Stimulated activated CD4-positive, alpha-beta T cell treated with anti-CD3 and anti-CD28 coated beads, Interleukin-1b, Interleukin-23, amount 100 ng/mL, for 1 hour (primary cell): Measurements from ENCODE around the gene BEST1.

Source experiments
- DNase-seq, 2 donors: peaks; one replicate each; pipeline ENCODE4 v3.0.0-alpha.2; 2020; ENCODE audit warnings: low read depth in 2 of 2

BEST1 gene

DNA sequence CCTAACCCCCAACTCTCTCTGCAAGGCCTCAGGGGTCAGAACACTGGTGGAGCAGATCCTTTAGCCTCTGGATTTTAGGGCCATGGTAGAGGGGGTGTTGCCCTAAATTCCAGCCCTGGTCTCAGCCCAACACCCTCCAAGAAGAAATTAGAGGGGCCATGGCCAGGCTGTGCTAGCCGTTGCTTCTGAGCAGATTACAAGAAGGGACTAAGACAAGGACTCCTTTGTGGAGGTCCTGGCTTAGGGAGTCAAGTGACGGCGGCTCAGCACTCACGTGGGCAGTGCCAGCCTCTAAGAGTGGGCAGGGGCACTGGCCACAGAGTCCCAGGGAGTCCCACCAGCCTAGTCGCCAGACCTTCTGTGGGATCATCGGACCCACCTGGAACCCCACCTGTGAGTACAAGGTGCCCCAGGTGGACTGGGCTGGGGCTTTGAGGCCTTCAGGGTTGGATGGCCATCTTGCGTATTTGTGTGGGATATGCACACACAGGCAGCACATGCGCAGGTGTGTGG lies at the start of gene BEST1:
Gene BEST1, plus strand, starts transcription at position 317 of the 513 bp plus-strand sequence. CDS start 1,456 bp downstream, outside the sequence.
- no peak for DNase-seq

GRCh38 chr11:61901397-61901796 lies 48.8 kb upstream of the BEST1 start:
- no peak for DNase-seq

DNA sequence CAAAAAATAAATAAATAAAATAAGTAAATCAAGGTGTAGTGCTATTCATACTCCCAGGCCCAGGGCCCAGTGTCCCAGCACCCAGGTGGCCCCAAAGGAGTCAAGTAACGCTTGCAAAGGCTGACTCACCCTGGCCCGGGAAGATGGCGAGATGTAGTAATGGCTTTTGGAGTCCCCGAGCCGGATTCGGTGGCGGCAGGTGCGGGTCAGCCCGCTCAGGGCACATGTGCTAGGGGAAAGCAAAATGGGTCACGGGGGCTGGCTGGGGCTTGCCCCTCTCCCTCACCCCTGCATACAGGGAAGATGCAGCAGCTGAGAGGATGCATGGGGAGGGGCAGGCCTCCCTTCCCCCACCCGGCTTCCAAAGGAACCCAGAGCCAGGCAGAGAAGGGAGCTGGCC lies 47.8 kb upstream of the BEST1 start:
- DNase-seq: no peak

DNA sequence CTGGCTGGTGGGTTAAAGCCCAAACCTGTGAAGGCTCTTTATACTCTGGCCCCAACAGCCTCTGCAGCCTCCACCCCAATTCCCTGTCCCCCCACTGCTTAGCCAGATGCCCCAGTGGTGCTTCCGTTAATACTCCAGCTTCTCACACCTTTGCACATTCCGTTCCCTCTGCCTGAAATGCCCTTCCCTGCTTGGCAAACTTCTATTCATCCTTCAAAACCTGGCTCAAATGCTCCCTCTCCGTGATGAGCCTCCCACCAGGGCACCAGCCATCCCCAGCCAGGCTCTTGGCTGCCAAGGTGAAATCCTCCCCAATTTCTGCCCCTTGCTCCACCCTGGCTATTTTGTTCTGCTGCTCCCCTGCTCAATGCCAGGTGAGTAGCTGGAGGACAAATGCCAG lies 46.3 kb upstream of the BEST1 start:
- no peak for DNase-seq

GRCh38 chr11:61904539-61905048 lies 45.6 kb upstream of the BEST1 start:
- DNase-seq: no peak

- no peak for DNase-seq
Observed at GRCh38 chr11:61905067-61905696, 45.0 kb upstream of the BEST1 start.

DNA sequence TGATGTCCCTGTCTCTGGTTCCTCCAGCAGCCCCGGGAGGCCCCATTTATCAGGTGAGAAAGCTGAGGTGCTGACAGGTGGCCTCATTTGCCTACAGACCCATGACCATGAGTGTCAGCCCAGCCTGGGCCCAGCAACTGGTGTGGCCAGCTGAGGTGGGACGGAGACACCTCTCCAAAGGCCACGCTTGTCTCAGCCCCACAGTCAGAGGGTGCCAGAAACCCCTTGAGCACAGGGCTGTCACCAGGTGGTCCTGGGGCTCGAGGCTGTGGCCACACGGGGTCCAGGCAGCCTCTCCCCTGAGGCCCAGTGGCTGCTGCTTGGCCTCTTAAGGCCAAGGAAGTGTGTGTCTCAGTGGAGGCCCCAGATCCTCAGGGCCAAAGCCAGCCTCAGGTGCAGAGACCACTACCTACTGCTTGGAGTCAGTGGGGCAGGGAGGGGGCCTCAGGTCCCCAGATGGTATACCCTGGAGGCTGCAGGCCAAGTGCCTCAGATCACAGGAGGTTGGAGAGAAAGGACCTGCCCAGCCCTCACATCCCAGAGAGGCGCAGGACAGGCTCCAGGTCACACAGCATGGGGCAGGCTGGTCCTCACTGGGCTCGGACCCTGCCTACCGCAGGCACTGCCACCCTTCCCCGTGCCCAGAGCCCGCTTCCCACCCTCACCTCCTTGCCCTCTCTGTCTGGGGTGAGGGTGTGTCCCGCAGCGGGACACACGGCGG lies 44.2 kb upstream of the BEST1 start:
- DNase-seq: no peak

GRCh38 chr11:61906522-61906909 lies 43.6 kb upstream of the BEST1 start:
- no peak for DNase-seq

- no peak for DNase-seq
Observed at GRCh38 chr11:61907282-61907681, 42.9 kb upstream of the BEST1 start.

DNA sequence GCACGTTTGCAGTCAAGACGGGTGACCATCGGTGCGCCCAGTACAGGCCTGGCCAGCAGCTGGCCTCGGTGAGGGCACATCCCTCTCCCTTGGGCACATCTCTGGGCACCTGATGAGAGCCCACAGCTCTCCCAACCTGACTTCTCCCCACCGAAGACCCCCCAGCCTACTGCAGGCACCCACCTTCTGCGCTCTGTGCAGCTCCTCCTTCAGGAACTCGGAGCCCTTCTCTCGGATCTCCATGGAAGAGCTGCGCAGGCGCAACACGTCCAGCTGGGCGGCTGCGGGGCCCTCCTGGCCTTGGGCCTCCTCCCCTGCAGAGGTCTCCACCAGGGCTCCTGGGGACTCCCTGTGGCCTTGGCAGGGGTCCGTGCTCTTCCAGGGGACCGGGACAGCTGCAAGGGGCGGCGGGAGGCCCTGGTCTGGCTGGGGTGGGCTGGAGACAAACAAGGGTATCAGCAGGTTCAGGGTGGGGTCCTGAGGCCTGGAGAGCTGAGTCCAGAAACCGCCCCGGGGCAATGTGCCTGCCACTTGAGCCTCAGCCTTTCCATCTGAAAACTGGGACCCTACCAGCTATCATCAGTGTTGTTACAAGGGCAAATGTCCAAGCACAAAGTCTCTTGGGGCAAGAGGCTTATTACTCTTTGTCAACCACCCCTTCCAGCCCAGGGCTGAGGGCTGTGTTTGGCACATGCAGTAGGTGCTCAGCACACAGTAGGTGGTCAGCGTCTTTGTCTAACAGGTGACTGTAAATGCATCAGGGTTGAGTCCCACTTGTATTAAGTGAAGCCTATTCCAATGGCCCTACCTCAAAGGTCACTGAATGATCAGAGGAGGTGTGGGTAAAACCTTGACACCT lies 42.1 kb upstream of the BEST1 start:
- no peak for DNase-seq

DNA sequence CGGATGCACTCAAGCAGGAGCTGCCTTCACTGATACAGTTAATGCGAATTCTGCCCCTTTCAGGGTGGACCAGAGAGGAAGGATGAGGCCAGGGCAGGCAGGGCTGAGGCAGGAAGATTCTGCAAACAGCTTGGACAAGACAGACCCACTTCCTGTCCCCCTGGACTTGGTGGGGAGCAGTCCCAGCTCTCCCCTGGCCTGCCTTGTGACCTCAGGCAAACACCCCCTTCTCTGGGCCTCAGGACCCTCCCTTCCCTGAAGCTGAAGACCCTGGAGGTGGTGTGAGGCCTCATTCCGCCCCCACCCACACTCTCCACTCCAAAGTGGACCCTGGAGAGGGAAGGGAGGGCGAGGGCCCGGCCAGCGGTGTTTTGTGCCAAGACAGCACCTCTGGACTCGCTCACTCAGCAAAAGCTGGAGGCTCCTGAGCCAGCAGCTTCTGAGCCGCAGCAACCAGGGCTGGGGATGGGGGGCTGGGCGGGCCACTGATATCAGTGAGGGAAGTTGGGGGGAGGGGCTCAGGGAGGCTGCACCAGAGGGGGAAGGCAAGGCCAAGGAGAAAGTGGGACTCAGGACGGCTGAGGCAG lies 41.3 kb upstream of the BEST1 start:
- DNase-seq: no peak

DNA sequence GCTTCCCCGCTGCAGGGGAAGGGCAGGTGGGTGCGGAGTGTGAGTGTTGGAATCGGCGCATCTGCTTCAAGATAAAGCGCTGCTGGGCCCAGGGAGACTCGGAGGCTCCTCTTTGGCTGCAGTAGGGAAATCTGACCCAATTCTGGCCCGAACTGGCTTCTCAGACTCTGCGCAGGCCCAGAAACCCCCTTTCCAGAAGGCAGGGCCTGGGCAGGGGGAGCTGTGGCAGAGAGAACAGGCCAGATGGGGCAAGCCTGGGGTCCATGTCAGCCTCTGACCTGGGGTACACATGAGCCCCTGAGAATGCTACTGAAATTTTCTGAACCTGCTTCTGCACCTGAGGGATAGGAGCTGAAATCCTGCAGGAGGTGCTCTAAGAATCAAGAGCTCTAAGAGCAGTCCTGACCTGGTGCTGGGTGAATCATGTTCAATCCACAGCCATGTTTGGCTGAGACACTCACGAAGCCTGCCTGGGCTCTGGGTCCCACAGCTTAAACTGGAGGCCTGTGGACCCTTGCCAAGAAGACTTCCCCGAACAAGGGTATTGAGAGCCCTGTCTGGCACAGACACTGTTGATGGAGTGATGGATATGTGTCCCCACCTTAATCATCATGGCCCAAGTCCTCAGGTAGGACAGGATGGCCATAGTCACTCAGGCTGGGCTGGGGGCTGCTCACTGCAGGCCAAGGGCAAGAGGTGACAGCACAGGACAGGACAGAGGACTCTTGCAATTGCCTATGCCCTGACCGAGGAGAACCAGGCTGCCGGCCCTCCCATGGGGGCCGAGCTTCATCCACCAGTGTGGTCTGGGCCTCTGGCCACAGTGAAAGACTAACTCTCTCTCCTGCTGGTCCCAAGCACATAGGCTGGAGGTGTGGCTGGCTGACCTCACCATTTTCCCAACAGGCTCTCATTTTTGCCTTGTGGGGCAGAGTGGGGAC lies 39.7 kb upstream of the BEST1 start:
- no peak for DNase-seq

- no peak for DNase-seq
Observed at GRCh38 chr11:61911128-61911700, 38.9 kb upstream of the BEST1 start.

DNA sequence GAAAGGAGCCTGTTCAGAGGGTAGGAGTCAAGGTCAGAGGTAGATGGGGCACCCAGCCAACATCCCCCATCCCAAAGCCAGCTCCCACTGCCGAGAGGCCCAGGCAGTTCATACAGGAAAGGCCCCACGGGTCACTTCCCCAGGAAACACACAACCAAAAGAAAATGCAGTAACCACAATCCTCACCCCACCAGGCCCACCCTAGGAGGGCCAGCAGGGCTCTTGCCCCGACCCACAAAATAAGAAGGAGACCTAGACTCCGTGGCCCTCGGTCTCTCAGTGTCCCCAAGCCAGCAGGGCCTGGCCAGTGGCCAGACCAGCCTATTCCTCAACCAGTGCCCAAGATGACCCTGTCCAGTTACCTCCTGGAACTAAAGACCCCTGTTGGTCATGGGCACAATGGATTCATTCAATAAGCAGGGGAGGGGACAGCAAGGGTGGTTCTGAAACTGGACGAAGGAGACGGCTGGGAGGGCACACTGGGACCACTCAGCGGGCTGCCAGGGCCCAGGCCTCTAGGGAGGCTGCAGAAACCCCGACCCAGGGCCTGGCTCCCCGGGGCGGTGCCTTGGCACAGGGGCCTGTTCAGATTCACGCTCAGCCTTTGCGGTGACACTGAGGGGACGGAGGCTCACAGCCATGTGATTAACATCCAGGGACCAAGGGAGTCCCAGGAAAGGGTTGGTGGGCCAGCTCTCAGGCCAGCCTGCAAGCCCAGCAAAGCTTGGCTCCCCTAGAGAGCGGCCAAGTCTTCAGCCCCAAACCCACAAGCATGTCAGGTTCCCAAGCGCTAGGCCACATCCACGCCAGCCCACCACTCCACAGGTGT lies 38.2 kb upstream of the BEST1 start:
- DNase-seq: no peak

DNA sequence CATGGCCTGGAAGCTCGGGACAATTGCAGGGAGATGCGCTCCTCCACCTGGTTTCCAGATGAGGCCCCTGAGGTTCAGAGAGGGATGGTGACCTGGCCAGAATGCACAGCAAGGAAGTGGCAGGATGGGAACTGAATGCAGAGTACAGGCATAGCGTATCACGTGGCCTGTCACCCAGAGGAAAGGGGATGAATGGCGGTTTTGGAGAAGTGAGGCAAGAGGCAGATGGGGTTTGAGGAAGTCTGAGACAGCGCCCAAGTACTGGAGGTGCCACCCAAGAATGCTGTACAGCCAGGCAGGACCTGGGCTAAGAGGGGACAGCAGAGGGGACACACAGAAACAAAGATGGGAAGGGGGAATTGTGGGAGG lies 37.6 kb upstream of the BEST1 start:
- DNase-seq: no peak

DNA sequence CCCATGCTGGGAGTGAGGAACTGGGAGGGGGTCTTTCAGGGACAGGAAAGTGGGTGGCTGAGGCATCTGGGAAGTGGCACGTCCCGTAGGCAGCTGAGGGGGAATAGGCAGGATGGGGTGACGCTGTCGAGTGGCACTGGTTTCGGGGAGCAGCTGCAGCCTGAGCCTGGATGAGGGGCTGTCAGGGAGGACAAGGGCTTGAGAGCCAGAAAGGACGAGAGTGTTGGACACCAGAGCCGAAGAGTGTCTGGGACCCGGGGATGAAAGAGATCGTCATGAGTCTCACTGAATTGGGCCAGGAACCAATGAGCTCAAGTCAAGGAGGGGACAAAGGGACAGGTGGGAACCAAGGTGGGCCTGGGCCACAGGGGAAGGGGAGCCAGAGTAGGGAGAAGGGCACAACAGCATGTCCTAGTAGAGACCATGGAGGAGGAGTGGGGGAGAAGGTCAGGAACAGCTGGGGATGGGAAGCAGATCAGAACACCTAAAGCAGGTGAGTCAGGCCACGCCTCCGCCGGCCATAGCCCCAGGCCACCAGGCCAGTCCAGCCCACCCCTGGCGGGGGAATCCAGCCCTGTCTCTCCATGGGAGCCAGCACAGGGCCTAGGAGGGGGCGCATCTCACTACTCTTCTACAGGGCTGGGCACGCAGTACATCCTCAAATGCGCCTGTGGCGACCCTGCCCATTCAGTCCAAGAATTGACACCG lies 37.0 kb upstream of the BEST1 start:
- DNase-seq: no peak

GRCh38 chr11:61913699-61914395 lies 36.3 kb upstream of the BEST1 start:
- DNase-seq: no peak

- DNase-seq: no peak
Observed at GRCh38 chr11:61914471-61915171, 35.5 kb upstream of the BEST1 start.
